Progenitor cell of endocrine pancreas (in vitro differentiated cells): ENCODE results near the gene SHMT1. TPM values are rescaled to one million over a fixed set of nuclear protein-coding genes. Genes with fewer than 3 reads are reported as not detected.

ENCODE experiments used
- DNase-seq: peaks from one replicate; pipeline ENCODE4 v3.0.0; 2021; ENCODE audit warnings: low spot score; ENCODE audit not compliant: unreplicated experiment
- H3K27ac Mint-ChIP-seq: 2 replicates; pipeline ENCODE4 v1.8.0; 2021; ENCODE audit warnings: mild to moderate bottlenecking, moderate library complexity, mixed read lengths
- H3K27me3 Mint-ChIP-seq: 2 replicates; pipeline ENCODE4 v1.8.0; 2021; ENCODE audit warnings: mixed read lengths
- H3K36me3 Mint-ChIP-seq: 2 replicates; pipeline ENCODE4 v1.8.0; 2022; ENCODE audit warnings: mixed read lengths; ENCODE audit not compliant: insufficient read depth
- H3K4me1 Mint-ChIP-seq: 2 replicates; pipeline ENCODE4 v1.8.0; 2021; ENCODE audit warnings: low read depth, mixed read lengths
- H3K4me3 Mint-ChIP-seq: 2 replicates; pipeline ENCODE4 v1.8.0; 2021; ENCODE audit warnings: low read depth, mild to moderate bottlenecking, moderate library complexity, mixed read lengths
- H3K9me3 Mint-ChIP-seq: 2 replicates; pipeline ENCODE4 v1.8.0; 2021; ENCODE audit warnings: low read depth, mixed read lengths
- microRNA-seq: library from miRNA; unstranded; fragments of <30 nt; microRNA quantifications from one replicate; pipeline ENCODE4 v1.1.0, GENCODE V29; 2020; ENCODE audit warnings: borderline number of aligned reads; ENCODE audit not compliant: unreplicated experiment
- total RNA-seq: library from RNA; stranded (reverse); gene quantifications from 2 replicates; pipeline ENCODE4 v1.2.1, GENCODE V29; 2021
- TF ChIP-seq, protein P1 (sequence below): fragments of 200-600 bp; sonication (generic); IDR thresholded peaks from one replicate; pipeline ENCODE4 v1.5.0; 2021; ENCODE audit warnings: antibody characterized with exemption, mild to moderate bottlenecking; ENCODE audit not compliant: unreplicated experiment

The SHMT1 gene
- total RNA-seq, 1 donor from 2014 or later, result 36.1 TPM

DNA sequence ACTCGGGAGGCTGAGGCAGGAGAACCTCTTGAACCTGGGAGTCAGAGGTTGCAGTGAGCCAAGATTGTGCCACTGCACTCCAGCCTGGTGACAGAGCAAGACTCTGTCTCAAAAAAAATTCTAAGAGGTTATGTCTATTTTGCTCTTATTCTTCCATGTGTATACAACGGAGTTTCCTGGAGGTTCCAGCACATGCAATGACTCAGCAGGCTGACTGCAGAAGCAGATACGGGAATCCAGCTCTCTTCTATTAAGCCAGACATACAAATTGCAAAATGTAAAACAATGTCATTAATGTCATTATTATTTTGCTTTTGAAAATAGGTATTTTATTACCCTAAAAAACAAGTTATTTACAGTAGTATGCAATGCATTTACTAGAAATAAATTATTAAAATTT lies 84.5 kb downstream of the SHMT1 start:
- DNase-seq, result no peak
- TF ChIP-seq, protein P1, sequence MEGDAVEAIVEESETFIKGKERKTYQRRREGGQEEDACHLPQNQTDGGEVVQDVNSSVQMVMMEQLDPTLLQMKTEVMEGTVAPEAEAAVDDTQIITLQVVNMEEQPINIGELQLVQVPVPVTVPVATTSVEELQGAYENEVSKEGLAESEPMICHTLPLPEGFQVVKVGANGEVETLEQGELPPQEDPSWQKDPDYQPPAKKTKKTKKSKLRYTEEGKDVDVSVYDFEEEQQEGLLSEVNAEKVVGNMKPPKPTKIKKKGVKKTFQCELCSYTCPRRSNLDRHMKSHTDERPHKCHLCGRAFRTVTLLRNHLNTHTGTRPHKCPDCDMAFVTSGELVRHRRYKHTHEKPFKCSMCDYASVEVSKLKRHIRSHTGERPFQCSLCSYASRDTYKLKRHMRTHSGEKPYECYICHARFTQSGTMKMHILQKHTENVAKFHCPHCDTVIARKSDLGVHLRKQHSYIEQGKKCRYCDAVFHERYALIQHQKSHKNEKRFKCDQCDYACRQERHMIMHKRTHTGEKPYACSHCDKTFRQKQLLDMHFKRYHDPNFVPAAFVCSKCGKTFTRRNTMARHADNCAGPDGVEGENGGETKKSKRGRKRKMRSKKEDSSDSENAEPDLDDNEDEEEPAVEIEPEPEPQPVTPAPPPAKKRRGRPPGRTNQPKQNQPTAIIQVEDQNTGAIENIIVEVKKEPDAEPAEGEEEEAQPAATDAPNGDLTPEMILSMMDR, result no peak
- Mint-ChIP-seq H3K36me3 (peaks cover 10% of the 10 kb centered on the region), H3K4me1 (no peaks in the 10 kb centered on the region), H3K27ac (no peak overlapping the region), H3K4me3 (no peak overlapping the region), H3K9me3 (no peaks in the 10 kb centered on the region), H3K27me3 (no peaks in the 10 kb centered on the region)

Small RNA genes lying within 50 kb of the gene (microRNA-seq; reads per million reads assigned to microRNA genes)
- not detected for gene MIR6778

Other genes starting within 250 kb of the SHMT1 start
- gene ALKBH5, start 179.7 kb downstream of the SHMT1 start, total RNA-seq, result 78.1 and 78.4 TPM in 2 replicates
- gene LLGL1, start 137.9 kb downstream of the SHMT1 start, total RNA-seq, result 75.8 and 76.7 TPM in 2 replicates
- 256 and 260 TPM in 2 replicates for gene FLII, start 104.8 kb downstream of the SHMT1 start, total RNA-seq
- gene MIEF2, start 102.9 kb downstream of the SHMT1 start, total RNA-seq, result 18.4 and 22.2 TPM in 2 replicates
- 60.4 and 63.2 TPM in 2 replicates for gene TOP3A, start 48.6 kb downstream of the SHMT1 start, total RNA-seq
- gene SMCR8, start 48.3 kb downstream of the SHMT1 start, total RNA-seq, result 16.6 and 17.7 TPM in 2 replicates
- not detected in 2 replicates for gene EVPLL, start 14.2 kb upstream of the SHMT1 start, total RNA-seq
- not detected in 2 replicates for gene LGALS9C, start 113.2 kb upstream of the SHMT1 start, total RNA-seq